ENCODE results near the gene RTKN2. TPM values are rescaled to one million over a fixed set of nuclear protein-coding genes. Genes with fewer than 3 reads are reported as not detected.
A peak's percentile ranks its signal among the peaks of the same experiment; 100 is the strongest.

The RTKN2 gene
- total and polyA plus RNA-seq, 9 of the 15 experiments (the other 6 are each of a cell fraction or from before 2014, with no cell fraction given) = 0.03 to 0.11 (median 0.05) TPM; not detected in 2

GRCh38 chr10:62159351-62159750 lies 109.3 kb downstream of the RTKN2 start:
- no TSS peak for BruUV-seq (replicated peaks)
- ATAC-seq (no peak), DNase-seq (ENCODE audit: extremely low read depth in 1 of 4, low spot score in 3 of 4) (no peak), FAIRE-seq (no peak)
- no peak overlapping the region for H3K27ac ChIP-seq (ENCODE audit: extremely low read depth, low read depth, low read length)
- in situ Hi-C loops (cut with MboI) = no loop called here
- H3K9ac ChIP-seq (ENCODE audit: insufficient read depth in 1 of 2, low read depth in 2 of 2, low read length in 2 of 2) = no peak overlapping the region
- no peak for TF ChIP-seq TAL1 (IDR thresholded peaks at IDR 0.05)
- TF ChIP-seq MEIS2 (IDR thresholded peaks at IDR 0.05; ENCODE audit: partially characterized antibody) = peak; percentile 50
- TF ChIP-seq SPI1 (IDR thresholded peaks at IDR 0.05; ENCODE audit: borderline replicate concordance, low read depth, low read length) = peak; percentile 45
- TF ChIP-seq, protein P1, sequence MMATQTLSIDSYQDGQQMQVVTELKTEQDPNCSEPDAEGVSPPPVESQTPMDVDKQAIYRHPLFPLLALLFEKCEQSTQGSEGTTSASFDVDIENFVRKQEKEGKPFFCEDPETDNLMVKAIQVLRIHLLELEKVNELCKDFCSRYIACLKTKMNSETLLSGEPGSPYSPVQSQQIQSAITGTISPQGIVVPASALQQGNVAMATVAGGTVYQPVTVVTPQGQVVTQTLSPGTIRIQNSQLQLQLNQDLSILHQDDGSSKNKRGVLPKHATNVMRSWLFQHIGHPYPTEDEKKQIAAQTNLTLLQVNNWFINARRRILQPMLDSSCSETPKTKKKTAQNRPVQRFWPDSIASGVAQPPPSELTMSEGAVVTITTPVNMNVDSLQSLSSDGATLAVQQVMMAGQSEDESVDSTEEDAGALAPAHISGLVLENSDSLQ (IDR thresholded peaks at IDR 0.05) = peak; percentile 47; the same call in 1 of the 2 replicates
- no peak for TF ChIP-seq ZNF324 (CRISPR knock-in tag; IDR thresholded peaks at IDR 0.05)
- H3K79me2 ChIP-seq (ENCODE audit: control insufficient read depth, insufficient read depth, low read length) = no peaks in the 10 kb centered on the region
- CTCF ChIA-PET (ENCODE audit: low intra/inter-chr PET ratio) = no interaction called here
- POLR2A ChIA-PET = interaction anchor here (0.7 kb wide), 1 partner anchor 11 kb away, joined by 3 read pairs; no protein-coding TSS in a partner anchor
- 2% methylated on average over 3 of the region's 3 CpGs for WGBS (ENCODE audit: insufficient coverage, low coverage, missing lambda C conversion rate)
- no peaks in the 10 kb centered on the region for H3K4me1 ChIP-seq (replicated peaks in 1 of 2; ENCODE audit: control insufficient read depth in 2 of 2, insufficient read depth in 2 of 2, low read length in 2 of 2)
- H3K4me2 ChIP-seq (ENCODE audit: insufficient read depth, low read length) = no peak overlapping the region
- H2AFZ ChIP-seq (ENCODE audit: low read depth, low read length) = no peak overlapping the region
- no peaks in the 10 kb centered on the region for H3K27me3 ChIP-seq (ENCODE audit: control insufficient read depth in 2 of 2, insufficient read depth in 2 of 2, low read length in 2 of 2)
- H3K9me3 ChIP-seq (replicated peaks; ENCODE audit: control insufficient read depth, insufficient read depth, low read depth, low read length) = no peaks in the 10 kb centered on the region
- no peak overlapping the region for H3K4me3 ChIP-seq
- no peaks in the 10 kb centered on the region for H3K9me1 ChIP-seq (ENCODE audit: control insufficient read depth, insufficient read depth, low read length)
- H3K36me3 ChIP-seq (ENCODE audit: control insufficient read depth, insufficient read depth, low read length) = no peaks in the 10 kb centered on the region
- H4K20me1 ChIP-seq (replicated peaks; ENCODE audit: control insufficient read depth, insufficient read depth, low read length) = no peaks in the 10 kb centered on the region
- intact Hi-C loops (cut with micrococcal nuclease) = no loop called here

- Histone ChIP-seq H3K79me2 (ENCODE audit: control insufficient read depth, insufficient read depth, low read length) (no peaks in the 10 kb centered on the region), H3K4me1 (replicated peaks in 1 of 2; ENCODE audit: control insufficient read depth in 2 of 2, insufficient read depth in 2 of 2, low read length in 2 of 2) (no peaks in the 10 kb centered on the region), H3K27ac (ENCODE audit: extremely low read depth, low read depth, low read length) (no peak overlapping the region), H4K20me1 (replicated peaks; ENCODE audit: control insufficient read depth, insufficient read depth, low read length) (no peaks in the 10 kb centered on the region), H3K4me2 (ENCODE audit: insufficient read depth, low read length) (no peak overlapping the region), H3K9me3 (replicated peaks; ENCODE audit: control insufficient read depth, insufficient read depth, low read depth, low read length) (no peaks in the 10 kb centered on the region), H3K9me1 (ENCODE audit: control insufficient read depth, insufficient read depth, low read length) (no peaks in the 10 kb centered on the region), H3K9ac (ENCODE audit: insufficient read depth in 1 of 2, low read depth in 2 of 2, low read length in 2 of 2) (no peak overlapping the region), H3K36me3 (ENCODE audit: control insufficient read depth, insufficient read depth, low read length) (no peaks in the 10 kb centered on the region), H3K27me3 (ENCODE audit: control insufficient read depth in 2 of 2, insufficient read depth in 2 of 2, low read length in 2 of 2) (no peaks in the 10 kb centered on the region), H3K4me3 (no peak overlapping the region), H2AFZ (ENCODE audit: low read depth, low read length) (no peak overlapping the region)
- intact Hi-C loops (cut with micrococcal nuclease) (no loop called here), in situ Hi-C loops (cut with MboI) (no loop called here)
- ATAC-seq (no peak), DNase-seq (ENCODE audit: extremely low read depth in 1 of 4, low spot score in 3 of 4) (no peak), FAIRE-seq (no peak)
- 0% methylated on average over 3 of the region's 3 CpGs for WGBS (ENCODE audit: insufficient coverage, low coverage, missing lambda C conversion rate)
- BruUV-seq (replicated peaks) = no TSS peak
- POLR2A ChIA-PET = interaction anchor here (0.9 to 1.5 kb wide), 2 partner anchors 21 to 30 kb away, joined by 3 to 4 read pairs; no protein-coding TSS in a partner anchor
- CTCF ChIA-PET (ENCODE audit: low intra/inter-chr PET ratio) = no interaction called here
- TF ChIP-seq, protein P1 (IDR thresholded peaks at IDR 0.05) = no peak
- TF ChIP-seq, protein P2, sequence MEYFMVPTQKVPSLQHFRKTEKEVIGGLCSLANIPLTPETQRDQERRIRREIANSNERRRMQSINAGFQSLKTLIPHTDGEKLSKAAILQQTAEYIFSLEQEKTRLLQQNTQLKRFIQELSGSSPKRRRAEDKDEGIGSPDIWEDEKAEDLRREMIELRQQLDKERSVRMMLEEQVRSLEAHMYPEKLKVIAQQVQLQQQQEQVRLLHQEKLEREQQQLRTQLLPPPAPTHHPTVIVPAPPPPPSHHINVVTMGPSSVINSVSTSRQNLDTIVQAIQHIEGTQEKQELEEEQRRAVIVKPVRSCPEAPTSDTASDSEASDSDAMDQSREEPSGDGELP (CRISPR knock-in tag; IDR thresholded peaks at IDR 0.05; ENCODE audit: borderline replicate concordance) = no peak
- TF ChIP-seq NONO (IDR thresholded peaks at IDR 0.05; ENCODE audit: low read depth in 2 of 2, low read length in 1 of 2) (no peak), MCM5 (IDR thresholded peaks at IDR 0.05; ENCODE audit: low read depth) (no peak), CREB5 (CRISPR knock-in tag; IDR thresholded peaks at IDR 0.05) (no peak), ZNF696 (CRISPR knock-in tag; conservative IDR thresholded peaks at IDR 0.05) (no peak), TSC22D4 (tag; IDR thresholded peaks at IDR 0.05) (no peak)
Measured at GRCh38 chr10:62157601-62158000, 111.0 kb downstream of the RTKN2 start.

Data from K562 (cell line).